HG03175 (cell line): Measurements from ENCODE around the gene ABCB8.
"Not testable (repeated sequence)": the region's sequence is repeated elsewhere in the genome, so short reads cannot be mapped to it uniquely, and the experiment has no call there.

Experiments
- ATAC-seq: cut with Tn5 transposase; IDR thresholded peaks from one replicate; pipeline ENCODE4 v1.9.1; 2021; ENCODE audit warnings: mild to moderate bottlenecking, moderate library complexity; ENCODE audit not compliant: unreplicated experiment

The ABCB8 gene

DNA sequence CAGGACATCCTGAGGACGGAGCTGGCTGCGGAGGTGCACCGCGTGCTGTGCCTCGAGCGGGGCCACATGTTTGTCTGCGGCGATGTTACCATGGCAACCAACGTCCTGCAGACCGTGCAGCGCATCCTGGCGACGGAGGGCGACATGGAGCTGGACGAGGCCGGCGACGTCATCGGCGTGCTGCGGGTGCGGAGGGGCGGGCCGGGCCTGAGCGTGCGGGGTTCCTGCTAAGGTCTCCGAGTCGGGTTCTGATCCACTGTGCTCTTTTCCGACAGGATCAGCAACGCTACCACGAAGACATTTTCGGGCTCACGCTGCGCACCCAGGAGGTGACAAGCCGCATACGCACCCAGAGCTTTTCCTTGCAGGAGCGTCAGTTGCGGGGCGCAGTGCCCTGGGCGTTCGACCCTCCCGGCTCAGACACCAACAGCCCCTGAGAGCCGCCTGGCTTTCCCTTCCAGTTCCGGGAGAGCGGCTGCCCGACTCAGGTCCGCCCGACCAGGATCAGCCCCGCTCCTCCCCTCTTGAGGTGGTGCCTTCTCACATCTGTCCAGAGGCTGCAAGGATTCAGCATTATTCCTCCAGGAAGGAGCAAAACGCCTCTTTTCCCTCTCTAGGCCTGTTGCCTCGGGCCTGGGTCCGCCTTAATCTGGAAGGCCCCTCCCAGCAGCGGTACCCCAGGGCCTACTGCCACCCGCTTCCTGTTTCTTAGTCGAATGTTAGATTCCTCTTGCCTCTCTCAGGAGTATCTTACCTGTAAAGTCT is 14.3 kb upstream of the ABCB8 start:
- peak; percentile 62 for ATAC-seq

DNA sequence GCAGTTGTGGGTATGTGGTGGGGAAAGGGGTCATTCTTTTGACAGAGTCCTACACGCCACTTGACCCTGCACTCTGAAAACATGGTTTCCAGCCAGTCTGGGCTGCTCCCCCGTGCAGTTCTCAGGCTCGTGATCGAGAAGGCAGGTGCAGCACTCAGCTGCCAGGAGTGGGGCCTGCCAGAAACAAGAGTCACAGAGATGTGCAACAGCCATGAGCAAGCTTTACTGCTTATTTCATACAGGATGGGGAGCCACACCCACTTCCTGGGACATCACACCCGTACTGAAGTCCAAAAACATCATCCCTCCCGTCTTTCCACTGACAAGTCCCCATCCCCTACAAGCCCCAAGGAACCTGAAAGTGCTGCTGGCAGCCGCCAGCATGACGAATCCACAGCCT is 13.3 kb upstream of the ABCB8 start:
- no peak for ATAC-seq

DNA sequence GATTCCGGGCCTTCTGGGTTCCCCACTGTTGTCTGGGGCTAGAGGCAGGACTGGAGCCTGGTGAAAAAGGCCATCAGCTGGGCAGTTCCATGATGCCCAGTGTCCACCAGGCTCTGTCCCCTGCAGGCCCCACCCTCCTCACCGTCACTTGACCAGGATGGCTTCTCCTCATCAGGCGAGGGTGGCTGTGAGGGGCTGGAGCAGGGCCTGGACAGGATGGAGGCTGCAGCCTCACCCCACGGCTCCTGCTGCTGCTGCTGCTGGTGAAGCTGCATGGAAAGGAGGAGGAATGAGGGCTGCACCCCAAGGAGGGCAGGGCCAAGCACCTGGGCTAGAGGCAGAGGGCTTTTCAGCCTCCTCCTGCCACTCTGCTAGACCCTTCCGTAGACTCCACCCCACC is 12.3 kb upstream of the ABCB8 start:
- no peak for ATAC-seq

DNA sequence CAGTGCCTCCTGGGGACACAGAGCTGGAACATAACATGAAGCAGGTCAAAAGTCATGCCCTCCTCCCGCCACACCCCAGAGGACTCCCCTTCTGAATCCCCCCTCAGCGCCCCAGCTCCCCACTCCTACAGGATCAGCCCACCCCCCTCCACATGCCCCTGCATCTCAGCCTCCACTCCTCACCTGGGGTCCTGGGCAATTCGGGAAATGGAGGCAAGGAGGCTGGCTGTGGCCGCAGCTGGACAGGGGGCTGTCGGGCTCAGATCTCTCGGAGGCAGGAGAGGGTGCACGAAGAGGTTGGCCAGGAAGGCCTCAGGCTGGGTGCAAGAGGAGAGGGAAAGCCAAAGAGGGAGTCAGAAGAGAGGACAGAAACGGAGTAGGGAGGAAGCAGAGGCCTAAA is 11.7 kb upstream of the ABCB8 start:
- no peak for ATAC-seq

DNA sequence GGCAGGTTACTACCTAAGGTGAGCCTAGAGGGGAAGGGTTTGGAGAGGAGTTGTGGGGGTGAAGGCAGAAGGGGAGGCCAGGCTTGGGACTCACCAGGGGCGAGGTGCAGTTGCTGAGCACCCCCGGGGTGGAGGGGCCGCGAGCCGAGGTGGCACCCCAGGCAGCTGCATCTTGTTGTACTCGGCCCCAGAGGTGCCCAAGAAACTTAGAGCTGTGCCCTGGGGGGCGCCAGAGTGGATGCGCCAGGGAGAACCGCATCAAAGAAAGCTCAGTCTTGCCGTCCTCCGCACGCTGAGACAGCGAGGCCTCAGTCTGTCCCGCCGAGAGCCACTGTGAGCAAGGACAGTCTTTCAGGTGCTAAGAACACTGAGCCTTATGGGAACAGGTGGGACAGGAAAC is 11.3 kb upstream of the ABCB8 start:
- no peak for ATAC-seq

DNA sequence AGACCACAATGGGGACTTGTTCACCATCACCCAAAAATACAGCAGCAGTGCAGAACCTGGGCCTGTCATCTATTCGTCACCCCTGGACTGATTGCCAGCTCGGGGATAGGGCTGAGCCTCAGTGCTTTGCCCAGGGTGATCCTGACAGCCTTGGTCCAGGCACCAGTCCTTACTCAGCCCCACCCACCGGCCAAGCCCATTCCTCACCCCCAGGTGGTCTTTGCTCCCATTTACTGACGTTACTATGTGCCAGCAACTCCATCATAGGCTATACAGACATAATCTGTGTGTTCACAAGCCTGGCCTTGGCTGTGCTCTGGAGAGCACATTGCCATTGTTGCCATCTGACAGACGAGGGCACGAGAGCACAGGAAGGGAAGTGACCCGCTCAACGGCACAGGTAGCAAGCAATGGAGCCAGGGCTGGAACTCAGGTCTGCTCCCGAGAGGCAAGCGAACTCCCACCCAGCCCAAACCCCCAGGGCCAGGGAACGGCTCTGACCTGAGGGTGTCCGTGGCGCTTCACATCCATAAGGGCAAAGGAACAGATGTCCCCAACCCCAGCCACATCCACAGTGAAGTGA is 10.8 kb upstream of the ABCB8 start:
- no peak for ATAC-seq

DNA sequence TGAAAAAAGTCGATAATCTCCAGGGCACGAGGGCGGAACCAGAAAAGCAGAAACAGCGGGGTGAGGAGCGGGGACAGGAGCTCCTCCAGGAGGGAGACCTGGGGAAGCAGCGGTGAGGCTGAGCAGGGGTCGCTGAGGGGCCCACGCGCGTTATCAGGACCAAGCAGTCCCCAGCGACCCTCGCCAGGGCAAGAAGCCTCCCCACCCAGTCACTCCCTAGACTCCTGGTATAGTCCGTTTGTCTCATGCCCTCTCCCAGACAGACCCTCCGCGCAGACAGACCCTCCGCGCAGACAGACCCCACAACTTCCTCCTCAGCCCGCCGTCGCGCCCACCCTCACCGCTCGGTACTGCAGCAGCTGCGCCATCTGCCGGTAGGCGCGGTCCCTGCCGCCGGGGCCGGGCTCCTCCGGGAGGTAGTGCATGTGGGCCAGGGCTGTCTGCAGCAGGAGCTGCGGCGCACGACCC is 10.3 kb upstream of the ABCB8 start:
- peak; percentile 53 for ATAC-seq

DNA sequence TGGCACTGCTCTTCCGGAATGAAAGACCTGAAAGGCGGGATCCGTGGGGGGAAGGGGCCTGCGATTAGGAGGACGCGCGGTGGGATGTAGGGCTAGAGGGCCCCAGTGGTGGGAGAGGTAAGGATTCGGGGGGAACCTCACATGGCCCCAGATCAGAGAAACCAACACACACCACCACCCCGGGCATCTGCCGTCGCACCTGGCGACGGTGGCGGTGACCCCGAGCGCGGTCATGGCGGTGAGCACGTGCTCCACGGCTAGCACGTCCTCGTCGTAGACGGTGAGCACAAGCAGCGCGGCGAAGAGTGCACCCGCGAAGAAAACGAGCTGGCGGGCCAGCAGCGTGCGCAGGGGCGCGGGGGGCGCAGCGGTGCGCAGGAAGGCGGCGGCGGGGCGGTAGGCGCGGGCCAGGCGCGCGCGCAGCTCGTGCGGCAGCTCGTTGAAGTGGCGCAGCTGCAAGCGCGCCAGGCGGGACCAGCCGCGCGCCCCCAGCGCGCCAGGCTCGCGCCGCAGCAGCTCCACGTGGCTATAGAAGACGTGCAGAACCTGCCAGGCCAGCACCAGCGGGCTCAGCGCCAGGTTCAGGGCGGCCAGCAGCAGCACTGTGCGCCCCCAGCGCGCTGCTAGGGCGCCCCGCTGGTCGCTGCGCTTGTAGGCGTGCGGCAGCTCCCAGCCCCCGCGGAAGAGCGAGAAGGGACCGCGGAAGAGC is 9.7 kb upstream of the ABCB8 start:
- no peak for ATAC-seq

DNA sequence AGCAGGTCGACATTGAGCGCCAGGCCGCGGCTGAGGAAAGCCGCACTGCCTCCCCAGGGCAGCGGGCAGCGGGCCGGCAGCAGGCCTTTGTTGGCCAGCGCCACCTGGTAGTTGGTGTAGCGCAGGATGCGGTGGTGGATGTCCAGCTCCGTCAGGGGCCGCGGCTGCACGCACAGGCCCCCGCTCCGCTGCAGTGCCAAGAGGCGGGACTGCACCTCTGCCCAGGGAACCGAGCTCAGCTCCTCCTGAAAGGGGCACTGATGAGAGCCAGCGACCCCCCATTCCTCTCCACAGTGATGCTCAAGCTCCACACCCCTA is 9.2 kb upstream of the ABCB8 start:
- no peak for ATAC-seq

DNA sequence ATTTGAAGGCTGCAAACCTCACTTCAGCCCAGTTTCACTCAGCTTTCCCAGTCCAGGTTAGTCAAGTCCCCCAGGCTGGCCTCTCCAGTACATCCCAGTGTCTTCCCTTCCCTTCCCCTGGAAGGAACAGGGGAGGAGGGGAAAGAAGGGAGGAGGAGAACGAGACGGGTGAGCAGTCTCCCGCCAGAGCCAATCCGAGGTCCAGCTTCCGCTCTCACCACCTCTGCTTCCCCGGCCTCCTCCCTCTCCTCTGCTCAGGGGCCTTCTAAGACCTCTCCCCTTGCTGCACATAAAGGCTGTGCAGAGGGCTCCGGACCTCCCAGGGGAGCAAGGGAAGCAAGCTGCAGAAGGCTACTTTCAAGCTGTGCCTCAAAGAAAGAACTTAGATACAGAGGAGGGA is 8.0 kb upstream of the ABCB8 start:
- no peak for ATAC-seq

DNA sequence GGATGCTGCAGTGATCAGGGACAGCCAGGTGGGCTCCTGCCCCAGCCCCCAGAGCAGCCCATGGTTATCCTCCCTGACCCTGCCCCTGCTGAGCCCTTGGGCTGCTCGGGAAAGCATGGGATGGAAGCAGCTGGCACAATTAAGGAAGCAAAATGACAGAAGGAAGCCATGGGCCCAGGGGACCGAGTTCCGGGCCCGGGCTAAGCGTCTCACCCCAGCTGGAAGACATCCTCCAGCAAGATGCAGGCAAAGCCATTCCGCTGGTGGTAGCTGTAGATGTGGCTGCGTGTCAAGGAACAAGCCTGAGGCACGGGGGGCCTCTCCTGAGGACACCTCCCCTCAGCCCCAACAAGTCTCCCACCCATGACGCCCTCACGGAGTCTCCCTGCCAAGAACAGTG is 5.0 kb upstream of the ABCB8 start:
- ATAC-seq = no peak

DNA sequence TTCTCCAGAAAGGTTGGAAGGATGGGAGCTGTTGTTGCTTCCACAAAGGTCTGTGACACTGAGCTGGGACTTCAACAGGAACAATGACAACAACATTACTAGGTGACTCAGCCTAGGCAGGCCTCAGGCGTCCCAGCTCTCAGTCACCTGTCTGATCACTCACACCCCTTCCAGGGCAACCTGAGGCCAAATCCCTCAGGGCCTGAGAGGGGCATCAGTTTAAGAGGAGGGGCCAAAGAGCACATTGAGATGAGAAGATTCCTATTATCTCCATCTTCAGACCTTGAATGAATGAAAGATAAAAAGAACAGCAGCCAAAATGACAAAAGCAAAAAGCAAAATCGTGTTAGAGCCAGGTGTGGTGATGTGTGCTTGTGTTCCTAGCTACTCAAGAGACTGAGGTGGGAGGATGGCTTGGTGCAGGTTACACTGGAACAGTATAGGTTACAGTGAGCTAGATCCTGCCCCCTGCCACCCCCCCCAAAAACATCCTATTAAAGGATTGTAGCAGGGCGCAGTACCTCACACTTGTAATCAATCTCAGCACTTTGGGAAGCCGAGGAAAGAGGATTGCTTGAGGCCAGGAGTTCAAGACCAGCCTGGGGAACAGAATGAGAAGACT is 3.7 kb upstream of the ABCB8 start, which contains the start of gene ATG9B:
Gene ATG9B (minus strand): TSS at position 60 of the 622 bp plus-strand sequence. CDS start 71 bp downstream, outside the sequence.
- ATAC-seq = no peak

DNA sequence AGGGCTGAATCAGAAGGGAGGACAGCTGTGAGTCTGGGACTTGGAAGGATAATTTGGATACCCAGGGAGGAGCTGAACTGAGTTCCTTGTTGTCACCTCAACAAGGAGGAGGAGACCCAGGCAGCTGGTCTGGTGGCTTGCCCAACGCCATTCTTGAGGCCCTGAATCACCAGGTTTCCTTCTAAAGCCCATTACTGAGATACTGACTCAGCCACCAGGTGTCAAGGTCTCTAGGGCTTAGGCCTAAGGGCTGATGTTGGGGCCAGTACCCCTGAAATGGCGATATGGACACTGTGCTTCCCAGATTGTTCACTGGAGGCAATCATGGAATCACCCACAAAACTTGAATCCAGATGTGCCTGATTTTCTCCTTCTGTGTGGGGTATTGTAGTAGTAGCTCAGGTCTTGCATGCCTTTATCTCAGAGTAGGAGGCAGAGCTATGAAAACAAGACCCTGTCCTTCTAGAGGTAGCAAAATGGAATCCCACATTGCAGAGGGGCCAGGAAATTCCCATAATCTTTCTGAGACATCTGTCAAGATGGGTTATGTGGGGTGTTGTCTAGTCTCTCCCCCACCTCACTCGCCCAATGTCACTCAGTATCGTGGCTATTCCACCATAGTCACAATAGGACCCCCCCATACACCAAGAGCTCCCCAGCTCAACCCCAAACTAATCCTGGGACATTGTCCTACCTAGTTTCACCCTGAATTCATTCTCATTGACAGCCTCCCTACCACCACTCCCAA is 2.2 kb upstream of the ABCB8 start:
- no peak for ATAC-seq

DNA sequence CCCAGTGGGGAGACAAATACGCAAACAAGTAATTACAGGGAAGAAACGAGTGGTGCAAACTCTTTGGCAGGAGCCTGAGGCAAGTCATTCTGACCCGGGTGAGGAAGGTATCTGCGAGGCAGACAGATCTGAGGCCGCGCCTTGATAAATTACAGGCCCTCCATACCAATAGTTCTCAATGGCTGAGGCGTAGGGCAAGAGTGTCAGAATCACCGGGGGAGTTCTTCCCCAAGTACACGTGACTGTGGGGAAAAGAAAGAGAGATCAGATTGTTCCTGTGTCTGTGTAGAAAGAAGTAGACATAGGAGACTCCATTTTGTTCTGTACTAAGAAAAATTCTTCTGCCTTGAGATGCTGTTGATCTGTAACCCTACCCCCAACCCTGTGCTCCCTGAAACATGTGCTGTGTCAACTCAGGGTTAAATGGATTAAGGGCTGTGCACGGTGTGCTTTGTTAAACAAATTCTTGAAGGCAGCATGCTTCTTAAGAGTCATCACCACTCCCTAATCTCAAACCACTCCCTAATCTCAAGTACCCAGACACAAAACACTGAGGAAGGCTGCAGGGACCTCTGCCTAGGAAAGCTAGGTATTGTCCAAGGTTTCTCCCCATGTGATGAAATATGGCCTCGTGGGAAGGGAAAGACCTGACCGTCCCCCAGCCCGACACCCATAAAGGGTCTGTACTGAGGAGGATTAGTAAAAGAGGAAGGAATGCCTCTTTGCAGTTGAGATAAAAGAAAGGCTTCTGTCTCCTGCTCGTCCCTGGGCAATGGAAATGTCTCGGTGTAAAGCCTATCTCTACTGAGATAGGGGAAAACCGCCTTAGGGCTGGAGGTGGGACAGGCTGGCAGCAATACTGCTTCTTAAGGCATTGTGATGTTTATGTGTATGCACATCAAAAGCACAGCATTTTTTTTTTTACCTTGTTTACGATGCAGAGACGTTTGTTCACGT is 1.2 kb upstream of the ABCB8 start:
- not testable (repeated sequence) for ATAC-seq

DNA sequence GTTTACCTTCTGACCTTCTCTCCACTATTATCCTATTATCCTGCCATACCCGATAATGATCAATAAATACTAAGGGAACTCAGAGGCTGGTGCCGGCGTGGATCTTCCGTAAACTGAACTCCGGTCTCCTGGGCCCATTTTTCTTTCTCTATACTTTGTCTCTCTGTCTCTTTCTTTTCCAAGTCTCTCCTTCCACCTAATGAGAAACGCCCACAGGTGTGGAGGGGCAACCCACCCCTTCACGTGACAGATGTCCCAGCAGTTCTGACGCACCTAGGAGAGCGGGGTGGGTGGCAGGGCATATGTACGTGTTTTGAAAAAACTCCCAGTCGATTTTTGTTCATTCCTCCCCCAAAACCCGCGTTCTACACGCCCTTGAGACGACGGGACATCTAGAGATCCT is 521 bp upstream of the ABCB8 start:
- not testable (repeated sequence) for ATAC-seq

DNA sequence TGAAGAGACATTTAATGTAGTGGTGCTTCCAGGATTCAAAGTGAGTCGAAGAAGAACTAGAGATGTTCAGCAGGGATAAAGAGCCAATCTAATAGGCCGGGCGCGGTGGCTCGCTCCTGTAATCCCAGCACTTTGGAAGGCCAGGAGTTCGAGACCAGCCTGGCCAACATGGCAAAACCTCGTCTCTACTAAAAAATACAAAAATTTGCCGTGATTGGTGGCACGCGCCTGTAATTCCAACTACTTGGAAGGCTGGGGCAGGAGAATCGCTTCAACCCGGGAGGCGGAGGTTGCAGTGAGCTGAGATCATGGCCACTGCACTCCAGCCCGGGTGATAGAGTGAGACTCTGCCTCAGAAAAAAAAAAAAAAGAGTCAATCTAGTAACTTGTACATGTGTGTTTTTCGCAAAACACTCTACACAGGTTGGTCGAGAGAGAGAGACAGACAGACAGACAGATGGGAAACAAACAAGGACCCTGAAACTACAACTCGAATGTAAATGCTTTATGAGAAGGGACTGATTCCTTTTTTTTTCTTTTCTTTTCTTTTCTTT is 775 bp downstream of the ABCB8 start:
- no peak for ATAC-seq

DNA sequence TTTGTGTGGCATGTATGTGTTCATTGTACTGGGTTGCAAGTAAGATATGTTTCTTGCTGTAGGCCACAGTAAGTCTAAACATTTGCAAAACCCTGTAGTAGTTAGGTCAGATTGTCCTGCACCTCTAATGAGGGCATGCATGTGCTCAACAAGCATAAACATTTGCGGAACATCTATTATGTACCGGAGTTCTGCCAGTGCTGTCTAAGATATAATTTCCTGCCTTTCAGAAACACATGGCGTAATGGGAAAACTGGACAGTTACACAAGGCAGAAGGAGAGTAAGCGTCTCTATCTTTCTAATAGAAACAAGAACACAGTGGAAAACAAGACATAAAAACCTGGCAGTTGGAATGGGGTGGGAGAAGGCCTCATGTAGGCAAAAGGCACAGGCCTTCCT is 2.8 kb downstream of the ABCB8 start:
- no peak for ATAC-seq

DNA sequence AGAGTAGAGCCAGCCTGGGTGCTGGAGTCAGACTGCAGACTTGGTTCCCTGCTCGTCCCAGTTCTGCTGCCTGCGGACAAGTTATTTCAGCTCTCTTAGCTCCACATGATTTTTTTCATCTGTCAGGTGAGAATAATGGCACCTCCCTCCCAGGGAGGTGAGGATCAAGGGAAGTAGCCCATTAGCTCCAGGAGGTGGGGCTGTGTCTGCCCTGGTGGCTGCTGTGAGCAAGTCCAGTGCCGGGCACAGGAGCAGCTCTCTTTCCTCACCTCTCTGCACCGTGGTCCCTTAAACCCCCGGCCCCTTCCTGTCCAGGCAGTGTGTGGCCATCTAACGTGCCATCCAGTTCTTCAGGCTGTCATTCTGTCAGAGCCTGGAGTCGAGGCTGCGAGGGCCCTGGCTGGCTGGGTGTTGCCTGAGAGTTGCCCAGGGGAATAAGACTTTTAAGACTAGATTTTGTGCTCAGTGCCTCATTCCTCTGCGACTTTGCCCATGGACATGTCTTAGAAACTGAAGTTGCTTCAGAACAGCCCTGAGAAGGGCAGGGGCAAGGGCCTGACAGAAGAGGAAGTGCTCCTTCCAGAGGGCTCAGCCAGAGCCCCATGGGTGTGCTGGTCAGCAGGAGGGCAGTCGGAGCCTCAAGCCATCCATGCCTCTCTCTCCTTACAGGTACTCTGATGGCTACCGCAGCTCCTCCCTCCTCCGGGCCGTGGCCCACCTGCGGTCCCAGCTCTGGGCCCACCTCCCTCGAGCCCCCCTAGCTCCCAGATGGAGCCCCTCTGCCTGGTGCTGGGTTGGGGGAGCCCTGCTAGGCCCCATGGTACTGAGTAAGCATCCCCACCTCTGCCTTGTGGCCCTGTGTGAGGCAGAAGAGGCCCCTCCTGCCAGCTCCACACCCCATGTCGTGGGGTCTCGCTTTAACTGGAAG is 5.0 kb downstream of the ABCB8 start:
- no peak for ATAC-seq

DNA sequence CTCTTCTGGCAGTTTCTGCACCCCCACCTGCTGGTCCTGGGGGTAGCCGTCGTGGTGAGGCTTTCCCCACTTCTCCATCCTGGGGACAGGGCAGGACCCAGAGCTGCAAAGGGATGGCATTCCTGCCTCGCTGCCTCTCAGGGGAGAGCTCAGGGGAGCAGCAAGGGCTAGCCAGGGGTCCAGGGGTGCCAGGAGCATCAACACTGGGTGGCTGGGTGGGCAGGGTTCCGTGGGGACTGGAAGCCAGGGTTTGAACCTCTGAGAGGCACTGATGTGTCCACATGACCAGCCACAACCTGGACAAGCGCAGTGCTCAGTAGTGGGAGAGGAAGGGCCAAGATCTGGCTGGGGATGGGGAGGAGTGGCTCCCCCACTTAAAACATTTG is 5.6 kb downstream of the ABCB8 start:
- no peak for ATAC-seq
